ENCODE measurements around the gene SBF2.

- TF ChIP-seq CTCF (IDR thresholded peaks at IDR 0.05; ENCODE audit: borderline replicate concordance, extremely low read depth, low read length, poor library complexity, severe bottlenecking), result no peak
- TF ChIP-seq EZH2 (IDR thresholded peaks at IDR 0.05; ENCODE audit: borderline replicate concordance, low read depth, low read length, severe bottlenecking), result no peak
Observed at GRCh38 chr11:10181811-10182210, 112.2 kb downstream of the SBF2 start.
